Skin of body (tissue), 2 donors: Measurements from ENCODE around the gene WDR90. TPM values are rescaled to one million over a fixed set of nuclear protein-coding genes. Genes with fewer than 3 reads are reported as not detected.

ENCODE experiments used
- DNase-seq: peaks from one replicate; lab custom pipeline; 2025; lab: John Stamatoyannopoulos, UW
- total RNA-seq: library from RNA; depleted of rRNA; stranded (reverse); fragments of >200 nt; gene quantifications from one replicate; pipeline ENCODE4 v1.2.3, GENCODE V29; 2014

WDR90 gene
- total RNA-seq, 1 donor from 2014 or later, result 15.1 TPM

- peak; percentile 92 for DNase-seq
These were observed 11.8 kb upstream of the WDR90 start for GRCh38 chr16:637081-638018.

DNA sequence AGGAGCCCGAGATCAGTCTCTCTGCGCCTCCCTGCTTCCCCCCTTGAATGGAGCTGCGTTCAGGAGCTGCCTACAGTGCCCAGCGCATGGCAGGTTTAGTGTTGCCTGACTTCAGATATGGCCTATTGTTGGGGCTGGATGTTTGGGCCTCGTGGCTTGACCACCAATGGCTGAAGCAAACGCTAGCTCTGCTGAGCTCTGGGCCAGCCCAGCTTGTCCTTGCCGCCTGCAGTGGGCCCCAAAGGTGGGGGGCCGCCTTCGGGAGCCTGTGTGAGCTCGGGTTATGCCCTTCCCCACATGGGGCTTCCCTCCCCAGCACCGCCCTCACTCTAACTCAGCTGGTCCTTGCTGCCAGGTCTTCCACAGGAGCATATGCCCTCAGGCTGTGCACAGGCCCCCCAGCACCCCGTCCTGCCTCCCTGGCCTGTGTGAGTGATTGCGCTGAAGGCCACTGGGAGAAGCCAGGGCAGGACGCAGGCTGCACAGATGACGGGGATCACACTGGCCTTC is 11.1 kb upstream of the WDR90 start:
- DNase-seq, result no peak

DNA sequence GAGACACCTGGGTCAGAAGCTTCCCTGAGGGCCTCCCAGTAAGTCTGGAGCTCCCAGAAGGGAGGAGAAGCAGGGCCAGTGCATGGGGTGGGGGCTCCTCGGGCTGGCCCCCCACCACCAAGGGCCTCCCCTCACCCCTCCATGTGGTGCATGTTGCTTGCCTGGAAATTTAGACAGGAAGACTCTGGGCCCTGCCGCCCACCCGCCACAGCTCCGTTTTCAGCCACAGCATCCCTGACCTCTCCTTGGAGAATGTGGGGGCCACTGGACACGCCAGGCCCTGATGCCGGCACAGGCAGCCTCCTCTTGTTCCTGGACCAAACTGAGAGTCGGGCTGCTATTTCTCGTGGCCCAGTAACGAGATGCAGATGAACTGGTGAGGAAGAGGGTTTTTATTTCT is 10.3 kb upstream of the WDR90 start:
- DNase-seq, result no peak

- no peak for DNase-seq
These were observed 8.6 kb upstream of the WDR90 start for GRCh38 chr16:640614-641013.

- DNase-seq, result peak; percentile 30
These were observed 7.6 kb upstream of the WDR90 start, which contains the start of gene MCRIP2 for GRCh38 chr16:641326-642188. Gene MCRIP2, plus strand, starts transcription at chr16:641828. Its CDS starts 164 bp downstream, at chr16:641992.

DNA sequence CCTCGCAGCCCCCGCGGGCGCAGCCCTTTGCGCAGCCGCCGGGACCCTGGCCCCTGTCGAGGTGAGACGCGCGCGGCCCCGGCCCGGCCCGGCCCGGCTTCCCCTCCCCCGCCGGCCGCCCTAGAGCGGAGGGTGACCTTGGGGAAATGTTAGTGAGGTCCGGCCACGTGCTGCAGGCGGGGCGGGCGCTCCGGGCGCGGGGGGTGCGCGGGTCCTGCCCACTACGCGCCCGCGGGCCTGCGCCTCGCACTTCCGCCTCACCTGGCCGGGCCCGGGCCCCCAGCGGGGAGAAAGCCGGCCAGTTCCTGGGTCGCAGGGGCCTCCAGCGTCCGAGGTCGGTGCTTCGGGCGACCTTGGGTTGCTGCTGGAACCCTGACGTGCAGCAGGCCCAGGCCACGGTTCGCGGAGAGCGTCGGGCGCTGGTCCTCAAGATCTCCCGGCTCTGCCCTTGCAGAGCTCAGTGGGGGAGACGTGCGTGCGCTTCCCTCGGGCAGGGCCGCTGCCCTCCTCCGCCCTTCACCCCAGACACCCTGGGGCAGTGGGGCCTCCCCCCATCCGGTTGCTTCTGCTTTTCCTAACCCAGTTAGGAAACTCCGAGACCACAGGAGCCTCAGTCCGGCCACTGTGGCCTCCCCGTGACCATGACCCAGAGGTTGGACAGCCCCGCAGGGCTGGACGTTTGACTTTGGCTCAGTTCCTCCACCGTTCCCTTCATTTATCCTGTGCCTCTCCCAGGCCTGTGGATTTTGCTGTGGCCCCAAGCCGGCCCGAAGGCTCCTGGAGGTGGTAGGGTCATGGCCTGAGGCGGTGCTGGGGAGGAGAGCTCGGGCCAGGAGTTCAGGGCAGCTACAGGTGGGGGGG is 6.7 kb upstream of the WDR90 start:
- DNase-seq, result no peak

- DNase-seq, result no peak
These were observed 6.2 kb upstream of the WDR90 start for GRCh38 chr16:643050-643368.

DNA sequence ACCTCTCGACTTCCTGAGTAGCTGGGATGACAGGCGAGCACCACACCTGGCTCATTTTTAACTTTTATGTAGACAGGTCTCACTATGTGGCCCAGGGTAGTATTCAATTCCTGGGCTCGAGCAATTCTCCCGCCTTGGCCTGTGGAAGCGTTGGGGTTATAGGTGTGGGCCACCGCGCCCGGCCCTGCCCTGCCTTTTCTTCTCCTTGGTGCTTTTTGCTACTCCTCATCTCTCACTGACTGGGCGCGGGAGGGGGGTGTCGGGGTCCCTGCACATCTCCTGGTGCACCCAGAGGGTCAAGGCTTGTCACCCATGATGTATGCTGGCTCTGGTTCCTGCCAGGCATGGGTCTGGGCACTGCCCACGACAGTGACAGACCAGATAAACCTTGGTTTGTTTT is 4.6 kb upstream of the WDR90 start:
- no peak for DNase-seq

GRCh38 chr16:645852-646678 is 3.1 kb upstream of the WDR90 start:
- DNase-seq, result no peak

DNA sequence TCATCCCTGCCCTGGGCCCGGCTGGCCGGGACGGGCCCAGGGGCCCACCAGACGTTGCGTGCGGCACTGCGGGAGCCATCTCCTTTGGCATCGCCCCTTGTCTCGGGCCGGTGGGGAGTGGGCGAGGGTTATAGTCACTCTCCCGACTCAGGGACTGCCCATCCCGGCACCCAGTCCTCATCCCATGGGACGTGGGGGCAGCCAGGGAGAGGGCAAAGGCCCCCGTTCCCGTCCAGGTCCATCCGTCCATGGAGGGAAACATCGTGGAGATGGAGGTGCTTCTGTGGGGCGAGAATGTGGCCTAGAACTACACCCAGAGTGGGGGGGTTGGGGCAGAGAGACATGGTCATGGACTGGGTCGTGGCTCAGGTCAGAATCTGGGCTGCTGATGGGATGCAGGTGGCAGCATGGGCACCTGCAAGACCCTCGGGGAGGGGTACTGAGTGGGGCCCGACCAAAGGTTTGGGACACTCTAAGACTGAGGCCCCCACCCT is 2.4 kb upstream of the WDR90 start:
- no peak for DNase-seq

- DNase-seq, result no peak
These were observed 1.8 kb upstream of the WDR90 start for GRCh38 chr16:647173-647902.

DNA sequence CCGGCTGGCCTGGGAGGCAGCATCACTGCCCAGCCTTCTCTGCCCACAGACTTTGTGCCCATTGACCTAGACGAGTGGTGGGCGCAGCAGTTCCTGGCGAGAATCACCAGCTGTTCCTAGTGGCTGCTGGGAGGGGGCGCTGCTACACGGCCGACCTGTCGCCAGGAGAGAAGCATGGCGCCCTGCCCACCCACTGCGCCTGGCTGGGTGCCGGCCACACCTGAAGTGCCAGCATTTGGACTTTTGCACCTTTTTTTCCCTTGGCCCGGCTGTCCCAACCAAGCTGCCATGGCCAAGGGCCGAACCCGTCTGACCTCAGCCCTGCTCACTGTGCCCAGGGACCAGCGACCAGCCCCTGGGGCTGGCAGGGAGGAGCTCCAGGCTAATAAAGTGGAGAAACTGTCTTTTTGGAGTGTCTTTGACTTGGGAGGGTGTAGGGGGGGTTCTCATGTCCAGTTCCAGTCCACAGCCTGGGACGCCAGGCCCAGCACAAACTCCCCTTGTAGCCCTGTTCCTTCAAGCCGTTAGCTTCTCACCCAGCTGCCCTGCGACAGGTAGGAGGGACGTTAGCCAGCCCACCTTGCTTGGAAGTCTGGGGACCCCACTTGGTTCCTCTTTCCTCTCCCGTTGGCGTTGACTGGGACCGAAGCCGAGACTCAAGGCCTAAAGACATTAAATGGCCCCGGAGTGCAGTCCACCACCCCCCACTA is 939 bp upstream of the WDR90 start:
- DNase-seq, result no peak

DNA sequence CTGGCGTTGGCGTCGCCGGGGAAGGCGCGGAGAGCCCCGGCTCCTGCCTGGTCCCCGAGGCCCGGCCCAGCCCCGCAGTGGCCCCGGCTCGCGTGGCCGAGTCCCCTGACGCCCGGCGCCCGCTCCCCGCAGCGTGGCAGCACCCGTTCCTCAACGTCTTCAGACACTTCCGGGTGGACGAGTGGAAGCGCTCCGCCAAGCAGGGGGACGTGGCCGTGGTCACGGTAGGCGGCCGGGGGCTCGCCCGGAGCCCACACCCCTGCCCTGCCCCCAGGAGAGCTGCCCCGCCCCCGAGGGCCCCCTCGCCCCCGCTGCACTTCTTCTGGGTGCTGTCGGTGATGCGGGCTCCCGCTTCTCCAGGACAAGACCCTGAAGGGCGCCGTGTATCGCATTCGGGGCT is 466 bp downstream of the WDR90 start:
- DNase-seq, result no peak

DNA sequence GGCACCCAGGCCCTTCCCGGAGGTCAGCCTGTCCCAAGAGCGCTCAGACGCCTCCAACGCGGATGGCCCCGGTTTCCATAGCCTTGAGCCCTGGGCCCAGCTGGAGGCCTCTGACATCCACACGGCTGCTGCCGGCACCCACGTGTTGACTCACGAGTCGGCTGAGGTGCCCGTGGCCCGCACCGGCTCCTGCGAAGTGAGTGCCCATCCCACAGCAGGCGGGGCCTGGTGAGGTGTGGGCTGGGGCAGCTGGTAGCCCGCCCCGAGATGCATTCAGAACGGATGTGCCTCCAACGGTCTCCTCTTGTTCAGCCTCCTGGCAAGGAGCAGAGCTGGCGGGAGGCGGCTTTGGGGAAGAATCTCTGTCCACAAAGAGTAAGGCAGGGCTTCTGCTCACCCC is 2.7 kb downstream of the WDR90 start:
- DNase-seq, result no peak

GRCh38 chr16:652454-653305 is 3.5 kb downstream of the WDR90 start:
- no peak for DNase-seq

- no peak for DNase-seq
These were observed 4.9 kb downstream of the WDR90 start for GRCh38 chr16:654034-654433.

GRCh38 chr16:657487-657886 is 8.3 kb downstream of the WDR90 start:
- no peak for DNase-seq
